Measurements from ENCODE around the gene SLC43A1.
"Not testable (repeated sequence)": the region's sequence is repeated elsewhere in the genome, so short reads cannot be mapped to it uniquely, and the experiment has no call there.

Gene SLC43A1

DNA sequence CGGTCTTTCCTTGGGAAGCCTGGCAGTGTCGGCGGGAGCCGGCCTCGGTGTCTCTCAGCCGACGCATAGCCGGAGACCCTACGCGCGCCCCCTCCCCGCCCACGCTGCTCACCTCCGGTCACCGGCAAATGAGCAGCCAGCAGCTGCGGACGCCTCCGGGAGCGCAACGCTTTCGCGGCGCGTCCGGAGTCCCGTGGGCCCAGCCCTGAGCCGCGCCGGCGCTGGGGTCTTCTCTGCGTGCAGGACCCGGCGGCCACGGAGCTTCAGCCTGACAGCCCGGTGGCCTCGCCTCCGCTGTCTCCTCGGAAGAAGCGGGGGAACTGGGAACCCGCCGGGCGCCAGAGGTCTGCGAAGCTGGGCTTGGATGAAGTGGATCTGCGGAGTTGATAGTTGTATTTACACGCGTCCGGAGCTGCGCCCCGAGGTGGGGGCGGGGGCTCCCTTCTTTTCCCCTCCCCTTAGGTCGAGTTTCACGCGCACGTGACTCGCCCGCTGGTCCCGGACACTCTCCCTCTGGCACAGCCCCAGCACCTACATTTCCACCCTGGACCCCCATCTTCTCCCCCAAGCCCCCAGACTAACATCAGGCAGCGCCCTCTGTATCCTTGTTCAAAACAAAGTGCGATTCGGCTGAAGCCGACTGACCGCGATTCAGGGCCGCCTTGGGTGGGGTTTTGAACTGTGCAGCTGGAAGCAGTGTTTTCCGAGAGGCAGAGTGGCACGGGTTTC lies at the start of gene SLC43A1:
TSS of gene SLC43A1 (minus strand) at position 371 of the 729 bp plus-strand sequence. CDS start 1,591 bp downstream, outside the sequence.
- DNase-seq = peak; percentile 60

DNA sequence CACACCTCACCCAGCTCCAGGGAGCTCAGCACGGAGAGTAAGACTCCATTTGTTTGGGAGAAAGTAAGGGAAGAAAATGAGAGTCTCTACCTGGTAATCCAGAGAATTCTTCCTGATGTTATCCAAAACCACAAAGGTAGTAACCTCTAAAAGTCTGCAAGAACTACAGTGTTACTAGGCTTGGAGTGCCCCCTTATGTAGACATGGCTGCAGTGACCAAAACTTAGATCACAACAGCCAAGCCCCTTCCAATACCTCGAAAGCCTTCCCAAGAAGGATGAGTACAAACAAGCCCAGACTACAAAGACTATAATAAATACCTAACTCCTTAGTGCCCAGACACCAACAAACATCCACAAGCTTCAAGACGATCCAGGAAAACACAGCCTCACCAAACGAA lies 47.1 kb upstream of the SLC43A1 start:
- no peak for DNase-seq

DNA sequence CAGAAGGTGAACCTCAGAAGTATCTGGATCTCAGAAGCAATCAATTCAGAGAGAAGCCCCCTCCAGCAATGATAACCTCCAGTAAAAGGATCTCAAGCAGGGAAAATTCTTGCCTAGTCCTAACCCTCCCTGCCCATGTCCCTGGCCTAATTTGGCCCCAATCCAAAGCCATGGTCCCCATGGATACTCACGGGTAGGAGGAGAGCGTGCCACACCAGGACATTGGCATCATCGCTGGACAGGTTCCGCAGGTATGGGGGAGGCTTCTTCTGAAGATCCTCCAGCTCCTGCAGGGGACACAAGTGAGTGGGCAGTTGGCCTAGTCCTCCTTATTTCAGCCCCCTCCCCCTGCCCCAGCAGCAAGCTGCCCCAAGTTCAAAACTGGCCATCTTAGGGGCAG lies 44.6 kb upstream of the SLC43A1 start:
- DNase-seq = no peak

DNA sequence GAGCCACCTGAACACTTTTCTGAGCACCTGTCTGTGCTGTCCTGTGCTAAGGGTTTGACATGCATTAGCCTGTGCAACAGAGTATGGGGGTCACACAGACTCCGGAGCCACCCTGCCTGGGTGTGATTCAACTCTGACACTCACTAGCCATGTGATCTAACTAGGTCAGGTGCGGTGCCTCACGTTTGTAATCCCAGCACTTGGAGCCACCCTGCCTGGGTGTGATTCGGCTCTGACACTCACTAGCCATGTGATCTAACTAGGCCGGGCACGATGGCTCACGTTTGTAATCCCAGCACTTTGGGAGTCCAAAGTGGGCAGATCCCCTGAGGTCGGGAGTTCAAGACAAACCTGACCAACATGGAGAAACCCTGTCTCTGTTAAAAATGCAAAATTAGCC lies 40.5 kb upstream of the SLC43A1 start:
- DNase-seq = no peak

DNA sequence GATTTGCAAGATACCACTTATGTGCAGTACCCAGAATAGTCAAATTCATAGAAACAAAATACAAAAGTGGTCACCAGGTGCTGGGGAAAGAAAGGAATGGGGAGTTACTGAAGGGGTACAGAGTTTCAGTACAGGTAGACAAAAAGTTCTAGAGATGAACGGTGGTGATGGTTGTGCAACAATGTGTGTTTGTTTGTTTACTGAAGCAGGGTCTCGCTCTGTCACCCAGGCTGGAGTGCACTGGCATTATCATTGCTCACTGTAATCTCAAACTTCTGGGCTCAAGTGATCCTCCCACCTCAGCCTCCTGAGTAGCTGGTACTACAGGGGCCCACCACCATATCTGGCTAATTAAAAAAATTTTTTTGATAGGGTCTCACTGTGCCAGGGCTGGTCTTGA lies 39.9 kb upstream of the SLC43A1 start:
- no peak for DNase-seq

DNA sequence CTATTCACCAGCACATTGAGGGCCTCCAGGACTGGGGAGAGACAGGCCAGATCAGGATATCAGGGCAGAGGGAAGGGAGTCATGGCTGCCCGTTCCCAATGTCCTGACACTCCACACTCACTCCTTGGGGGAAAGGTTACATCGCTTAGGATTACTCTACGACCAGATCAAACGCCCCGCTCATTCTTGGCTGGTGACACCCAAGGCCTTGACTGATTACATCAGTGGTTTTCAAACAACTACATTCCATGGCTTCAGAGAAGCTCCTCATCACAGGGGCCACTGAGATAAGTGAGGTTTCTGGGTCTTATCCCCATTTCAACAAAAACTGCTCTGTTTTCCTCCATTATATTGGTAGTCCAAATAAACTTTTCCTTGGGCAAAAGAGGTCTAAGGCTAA lies 37.0 kb upstream of the SLC43A1 start:
- no peak for DNase-seq

DNA sequence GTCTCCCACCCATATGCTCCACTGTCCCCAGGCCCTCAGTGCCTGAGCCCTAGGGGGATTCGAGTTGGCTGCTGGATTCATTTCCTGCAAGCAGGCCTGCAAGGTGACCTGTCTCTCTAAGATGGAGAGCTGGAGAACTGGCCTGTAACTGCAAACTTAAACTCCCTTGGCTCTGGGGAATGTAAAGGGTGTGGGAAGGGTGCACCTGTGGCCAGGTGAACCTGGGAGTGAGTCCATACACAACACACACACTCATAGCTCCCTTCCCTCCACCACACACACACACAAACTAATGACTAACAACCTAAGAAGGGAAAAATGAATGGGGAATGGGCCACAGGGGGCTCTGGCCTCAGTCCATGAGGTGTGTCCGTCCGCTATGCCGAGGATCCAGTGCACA lies 36.4 kb upstream of the SLC43A1 start:
- DNase-seq = no peak

DNA sequence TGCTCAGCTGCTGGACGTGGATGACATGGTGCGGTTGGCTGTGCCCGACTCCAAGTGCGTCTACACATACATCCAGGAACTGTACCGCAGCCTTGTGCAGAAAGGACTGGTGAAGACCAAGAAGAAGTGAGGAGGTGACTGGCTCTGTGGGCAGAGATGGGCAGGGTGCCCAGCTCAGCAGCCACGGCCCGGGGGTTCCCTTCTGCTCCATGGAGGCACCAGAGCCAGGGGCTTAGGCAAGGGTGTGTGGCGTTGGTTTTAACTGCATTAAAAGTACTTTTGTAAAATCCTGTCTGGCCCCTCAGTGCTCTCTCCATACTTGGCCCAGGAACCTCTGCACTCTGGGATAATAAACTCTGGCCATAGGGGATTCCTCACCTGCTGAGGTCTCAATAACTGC lies 34.5 kb upstream of the SLC43A1 start:
- DNase-seq = no peak

DNA sequence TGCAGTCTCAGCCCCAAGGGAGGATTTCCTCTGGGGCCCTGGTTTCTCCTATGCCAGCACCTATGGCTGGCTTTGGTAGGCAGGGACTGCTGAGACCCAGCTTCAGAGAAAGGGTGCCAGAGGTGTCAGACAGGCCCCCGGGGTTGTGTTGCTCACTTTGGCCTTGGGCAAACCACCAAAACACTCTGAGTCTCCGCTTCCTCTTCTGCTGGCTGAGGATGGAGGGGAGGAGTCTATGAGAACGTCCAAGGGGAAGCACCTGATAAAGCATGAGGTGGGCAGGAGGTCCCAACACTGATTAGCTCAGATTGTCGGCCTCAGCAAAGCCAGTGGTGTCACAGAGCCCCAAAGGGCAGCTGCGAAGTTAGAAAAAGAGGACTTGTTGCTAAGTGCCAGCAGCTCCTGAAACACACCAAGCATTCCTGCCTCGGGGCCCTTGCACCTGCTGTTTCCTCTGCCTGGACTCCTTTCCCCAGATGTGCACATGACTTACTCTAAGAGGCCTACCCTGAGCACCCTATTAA lies 32.4 kb upstream of the SLC43A1 start:
- DNase-seq = no peak

DNA sequence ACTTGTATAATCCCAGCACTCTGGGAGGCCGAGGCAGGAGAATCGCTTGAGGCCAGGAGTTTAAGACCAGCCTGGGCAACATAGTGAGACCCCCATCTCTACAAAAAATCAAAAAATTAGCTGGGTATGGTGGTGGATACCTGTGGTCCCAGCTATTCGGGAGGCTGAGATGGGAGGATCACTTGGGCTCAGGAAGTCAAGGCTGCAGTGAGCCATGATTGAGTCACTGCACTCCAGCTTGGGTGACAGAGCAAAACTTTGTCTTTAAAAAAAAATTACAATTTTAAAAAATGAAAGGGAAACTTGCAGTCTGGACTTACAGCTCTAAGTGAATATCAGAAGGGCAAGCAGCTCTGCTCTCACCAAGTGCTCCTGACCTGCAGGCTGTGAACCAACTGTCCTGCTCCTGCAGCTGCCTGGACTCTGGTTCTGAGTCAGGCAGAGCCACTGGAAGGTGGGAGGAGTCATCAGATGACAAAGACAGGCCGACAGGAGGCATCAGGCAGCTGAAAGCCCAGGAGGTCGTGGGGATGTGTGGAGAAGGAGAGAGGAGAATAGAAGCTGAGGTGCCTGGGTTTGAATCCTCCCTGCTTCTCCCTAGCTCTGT lies 31.5 kb upstream of the SLC43A1 start:
- peak; percentile 37 for DNase-seq

DNA sequence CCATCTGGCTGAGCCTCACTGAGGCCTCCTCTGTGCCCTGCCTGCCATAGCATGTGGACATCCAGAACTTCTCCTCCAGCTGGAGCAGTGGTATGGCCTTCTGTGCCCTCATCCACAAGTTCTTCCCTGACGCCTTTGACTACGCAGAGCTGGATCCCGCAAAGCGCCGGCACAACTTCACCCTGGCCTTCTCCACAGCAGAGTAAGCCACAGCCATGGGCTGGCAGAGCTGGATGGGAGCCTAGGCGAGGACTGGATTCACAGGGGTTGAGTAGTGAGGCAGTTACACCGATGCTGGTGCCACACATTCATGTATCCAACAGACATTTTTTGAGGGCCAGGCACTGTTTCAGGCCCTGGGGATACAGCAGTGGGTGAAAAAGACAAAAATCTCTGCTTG lies 30.9 kb upstream of the SLC43A1 start:
- DNase-seq = no peak

DNA sequence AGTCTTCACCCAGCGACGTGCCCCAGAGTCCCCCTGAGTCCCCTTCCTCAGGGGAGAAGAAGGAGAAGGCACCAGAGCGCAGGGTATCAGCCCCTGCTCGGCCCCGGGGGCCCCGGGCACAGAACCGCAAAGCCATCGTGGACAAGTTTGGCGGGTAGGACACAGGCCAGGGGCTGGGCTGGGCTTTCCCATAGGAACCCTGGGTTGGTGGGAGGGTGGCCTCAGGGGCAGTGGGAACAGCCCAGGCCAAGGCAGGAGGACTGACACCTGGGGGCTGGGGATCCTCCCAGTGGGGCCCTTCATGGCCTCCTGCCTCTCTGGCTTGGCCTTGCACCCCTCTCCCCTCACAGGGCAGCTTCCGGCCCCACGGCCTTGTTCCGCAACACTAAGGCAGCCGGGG lies 30.4 kb upstream of the SLC43A1 start:
- DNase-seq = no peak

DNA sequence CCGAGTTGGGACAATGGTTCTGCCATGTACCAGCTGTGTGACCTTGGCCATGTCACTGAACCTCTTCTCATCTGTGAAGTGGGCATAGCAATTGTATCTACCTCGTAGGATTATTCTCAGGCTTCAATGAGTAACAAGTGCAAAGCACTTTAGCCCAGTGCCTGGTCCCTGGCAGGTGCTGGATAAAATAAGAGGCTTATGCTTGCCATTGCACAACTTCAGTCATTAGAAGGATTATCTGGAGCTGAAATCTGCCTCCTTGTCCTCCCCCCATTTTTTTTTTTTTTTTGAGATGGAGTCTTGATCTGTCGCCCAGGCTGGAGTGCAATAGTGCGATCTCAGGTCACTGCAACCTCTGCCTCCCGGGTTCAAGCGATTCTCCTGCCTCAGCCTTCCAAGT lies 29.1 kb upstream of the SLC43A1 start:
- DNase-seq = no peak

DNA sequence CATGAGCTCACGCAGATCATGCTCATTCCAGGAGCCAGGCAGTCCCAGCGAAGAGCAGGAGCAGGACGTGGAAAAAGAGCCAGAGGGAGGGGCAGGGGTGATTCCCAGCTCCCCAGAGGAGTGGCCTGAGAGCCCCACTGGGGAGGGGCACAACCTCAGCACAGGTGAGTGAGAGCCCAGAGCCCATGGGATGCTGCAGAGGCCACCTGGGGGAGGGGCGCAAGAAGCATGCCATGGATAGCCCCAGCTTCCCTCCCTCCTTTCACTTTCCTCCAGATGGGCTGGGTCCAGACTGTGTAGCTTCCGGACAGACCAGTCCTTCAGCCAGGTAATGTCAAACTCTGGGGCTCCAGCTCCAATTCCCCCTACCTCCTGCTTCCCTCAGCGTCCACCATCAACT lies 28.1 kb upstream of the SLC43A1 start:
- no peak for DNase-seq

DNA sequence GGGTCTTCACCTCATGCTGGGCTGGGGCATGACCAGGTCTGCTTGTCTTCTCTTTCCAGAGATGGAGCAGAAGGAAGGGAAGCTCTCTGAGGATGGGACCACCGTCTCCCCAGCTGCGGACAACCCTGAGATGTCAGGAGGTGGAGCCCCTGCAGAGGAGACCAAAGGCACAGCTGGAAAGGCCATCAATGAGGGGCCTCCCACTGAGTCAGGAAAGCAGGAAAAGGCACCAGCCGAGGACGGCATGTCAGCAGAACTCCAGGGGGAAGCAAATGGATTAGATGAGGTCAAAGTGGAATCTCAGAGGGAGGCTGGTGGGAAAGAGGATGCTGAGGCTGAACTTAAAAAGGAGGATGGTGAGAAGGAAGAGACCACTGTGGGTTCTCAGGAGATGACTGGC lies 27.1 kb upstream of the SLC43A1 start:
- no peak for DNase-seq

DNA sequence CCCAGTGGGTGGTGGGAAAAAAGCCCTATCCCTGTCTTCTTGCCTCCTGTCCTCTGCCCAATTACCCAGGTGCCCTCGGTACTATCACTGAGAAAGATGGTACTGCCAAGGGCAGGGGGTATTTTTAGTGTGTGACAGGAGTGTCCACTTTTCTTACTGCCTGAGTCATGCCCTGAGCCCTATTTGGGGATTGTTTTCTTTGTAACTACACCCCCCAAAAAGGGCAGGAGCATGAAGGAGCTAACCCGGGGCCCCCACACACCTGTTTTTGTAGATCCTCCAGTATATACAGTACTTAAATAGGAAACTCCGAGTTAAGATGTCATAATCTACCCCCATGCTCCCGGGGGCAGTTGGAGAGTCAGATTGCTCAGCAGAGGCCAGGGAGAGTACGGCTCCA lies 25.7 kb upstream of the SLC43A1 start:
- no peak for DNase-seq

DNA sequence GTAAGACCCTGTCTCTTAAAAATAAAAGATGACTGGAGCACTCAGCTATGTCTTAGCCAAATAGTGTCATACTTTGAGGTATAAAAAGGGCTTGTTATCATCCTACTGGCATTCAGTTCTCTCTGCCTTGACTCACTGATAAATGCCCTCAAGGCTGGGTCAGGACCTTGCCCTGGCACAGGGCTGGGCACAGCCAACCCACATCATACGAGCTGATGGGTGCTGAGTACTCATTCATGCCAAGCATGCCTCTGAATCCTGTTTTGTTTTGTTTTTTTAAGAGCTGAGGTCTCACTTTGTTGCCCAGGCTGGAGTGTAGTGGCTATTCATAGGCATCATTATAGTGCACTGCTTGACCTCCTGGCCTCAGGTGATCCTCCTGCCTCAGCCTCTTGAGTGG lies 23.8 kb upstream of the SLC43A1 start:
- DNase-seq = no peak

DNA sequence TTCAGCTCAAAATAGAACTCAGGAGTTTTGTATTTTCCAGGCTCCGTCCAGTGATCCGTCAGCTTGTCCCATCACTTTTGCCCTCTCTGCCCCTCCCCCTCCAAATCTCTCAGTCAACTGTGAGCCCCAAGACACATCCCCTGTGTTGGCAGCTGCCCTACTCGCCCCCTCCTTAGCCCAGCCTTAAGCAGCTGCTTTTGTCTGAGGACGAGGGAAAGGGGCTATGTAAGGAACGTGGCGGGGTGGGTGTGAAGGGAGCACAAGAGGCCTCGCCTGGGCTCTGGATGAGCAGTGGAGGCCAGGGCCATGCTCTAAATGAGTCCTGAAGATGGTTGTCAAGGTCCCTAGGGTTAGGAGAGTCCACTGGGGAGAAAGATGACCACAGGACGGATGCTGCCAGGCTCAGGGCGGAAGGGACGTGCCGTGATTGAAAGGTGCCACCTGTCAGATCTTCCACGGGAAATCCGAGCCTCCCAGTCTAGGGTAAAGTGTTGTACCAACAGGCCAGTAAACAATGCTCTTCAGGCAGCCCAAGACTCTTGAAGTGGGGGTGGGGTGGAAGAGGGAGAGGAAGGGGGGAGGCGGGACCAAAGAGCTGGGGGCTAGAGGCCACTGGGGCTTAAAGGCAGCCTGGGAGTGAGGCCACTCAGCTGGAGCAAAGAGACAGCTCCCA lies 21.6 kb upstream of the SLC43A1 start, which contains the start of gene SMTNL1:
TSS of gene SMTNL1 (plus strand) at position 649 of the 673 bp plus-strand sequence. CDS start 5,048 bp downstream, outside the sequence.
- DNase-seq = no peak

DNA sequence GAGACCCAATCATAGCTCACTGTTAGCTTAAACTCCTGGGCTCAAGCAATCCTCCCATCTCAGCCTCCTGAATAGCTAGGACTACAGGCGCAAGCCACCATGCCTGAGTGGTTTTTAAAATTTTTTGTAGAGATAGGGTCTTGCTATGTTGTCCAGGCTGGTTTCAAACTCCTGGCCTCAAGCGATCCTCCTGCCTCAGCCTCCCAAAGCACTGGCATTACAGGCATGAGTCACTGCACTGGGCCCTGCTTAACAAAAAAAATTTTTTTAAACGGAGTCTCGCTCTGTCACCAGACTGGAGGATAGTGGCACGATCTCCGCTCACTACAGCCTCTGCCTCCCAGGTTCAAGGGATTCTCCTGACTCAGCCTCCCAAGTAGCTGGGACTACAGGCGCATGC lies 18.9 kb upstream of the SLC43A1 start:
- not testable (repeated sequence) for DNase-seq

DNA sequence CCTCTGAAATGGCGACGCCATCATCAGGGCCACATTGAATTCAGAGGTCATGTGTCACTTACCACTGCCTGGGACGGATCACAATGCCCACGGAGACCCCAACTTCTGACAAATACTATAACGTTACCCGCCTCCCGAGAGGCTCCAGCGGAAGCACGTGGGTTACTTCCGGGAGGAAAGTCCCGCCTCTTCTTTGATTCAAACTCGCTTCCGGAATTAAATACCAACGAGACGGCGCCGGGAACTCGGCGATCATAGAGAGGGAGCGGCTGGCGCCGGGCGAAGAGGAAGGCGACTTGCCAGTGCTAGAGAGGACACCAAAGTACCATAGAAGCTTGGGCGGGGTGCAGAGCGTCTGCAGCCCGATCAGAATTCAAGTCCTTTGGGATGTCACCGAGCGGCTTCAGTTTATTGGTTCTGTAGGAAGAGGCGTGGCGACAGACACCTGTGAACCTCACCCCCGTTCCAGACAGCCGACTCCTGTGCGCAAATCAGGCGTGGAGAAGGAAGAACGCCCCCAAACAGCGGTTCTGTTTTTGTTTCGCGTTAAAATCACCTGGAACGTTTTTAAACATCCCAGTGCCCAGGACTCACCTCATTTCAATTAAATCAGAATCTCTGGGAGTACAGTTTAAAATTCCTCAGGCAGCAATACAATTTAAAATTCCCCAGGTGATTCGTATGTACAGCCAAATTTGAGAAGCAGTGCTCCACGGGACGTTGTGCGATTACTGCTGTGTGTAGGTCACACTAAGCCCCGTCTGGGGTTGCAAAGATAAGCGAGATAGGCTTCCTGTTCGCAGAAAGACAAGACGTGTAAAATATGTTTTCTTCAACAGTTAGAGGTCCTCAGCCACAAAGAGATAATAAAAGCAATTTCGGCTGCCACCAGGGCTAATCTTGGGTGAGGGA lies 15.3 kb upstream of the SLC43A1 start, which contains the start of gene TIMM10:
TSS of gene TIMM10 (minus strand) at position 159 of the 912 bp plus-strand sequence. CDS start 565 bp downstream, outside the sequence.
- peak; percentile 98 for DNase-seq

DNA sequence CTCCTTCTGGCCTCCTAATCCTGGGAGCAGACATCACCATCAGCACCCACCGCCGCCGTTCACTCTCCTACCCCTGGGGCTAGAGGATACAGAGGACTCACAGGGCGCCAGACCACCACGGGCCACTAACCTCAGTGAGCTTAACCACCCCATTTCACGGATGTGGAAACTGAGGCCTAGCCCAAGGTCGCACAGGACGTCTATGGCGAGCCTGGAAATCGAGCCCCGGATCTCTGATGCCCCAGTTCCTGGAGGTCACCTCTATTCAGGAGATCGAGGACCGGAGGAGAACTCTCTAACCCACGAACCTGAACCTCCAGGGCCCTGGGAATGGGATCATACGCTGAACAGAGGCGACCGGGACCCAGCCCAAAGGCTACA lies 14.7 kb upstream of the SLC43A1 start:
- DNase-seq = no peak

DNA sequence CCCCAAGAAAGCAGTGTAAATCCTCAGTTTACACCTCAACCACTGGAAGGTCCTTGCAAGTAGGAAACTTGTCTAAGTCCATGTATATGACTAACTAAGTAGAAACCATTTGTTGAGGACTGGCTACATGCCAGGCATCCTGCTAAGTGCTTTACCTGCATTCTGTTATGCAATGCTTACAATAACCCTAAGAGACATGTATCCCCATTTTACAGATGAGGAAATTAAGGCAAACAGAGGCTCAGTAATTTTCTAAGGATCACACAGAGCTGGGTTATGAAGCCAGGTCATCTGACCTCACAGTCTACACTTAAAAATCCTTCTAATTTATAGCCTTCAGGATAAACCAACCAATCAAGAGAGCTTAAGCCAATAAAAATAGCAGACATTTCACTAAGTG lies 13.5 kb upstream of the SLC43A1 start:
- no peak for DNase-seq

Measured in activated CD4-positive, alpha-beta T cell treated with anti-CD3 and anti-CD28 coated beads, Interleukin-2, amount 50 U/mL, for 16 hours (primary cell).